ENCODE data around the gene SVOP.
"Not testable (repeated sequence)": the region's sequence is repeated elsewhere in the genome, so short reads cannot be mapped to it uniquely, and the experiment has no call there.

GRCh38 chr12:108859141-108859922 is 161.5 kb downstream of the SVOP start:
- not testable (repeated sequence) for TF ChIP-seq TAF1 (IDR thresholded peaks at IDR 0.05; ENCODE audit: low read depth, low read length); CTCF (IDR thresholded peaks at IDR 0.05; ENCODE audit: control extremely low read depth in 1 of 3, insufficient read depth in 1 of 3, low read depth in 1 of 3, low read length in 3 of 3); POLR2A (IDR thresholded peaks at IDR 0.05; ENCODE audit: control extremely low read depth in 1 of 2, low read depth in 2 of 2, low read length in 2 of 2); BRCA1 (IDR thresholded peaks at IDR 0.05; ENCODE audit: low read depth, low read length); SP2 (IDR thresholded peaks at IDR 0.05; ENCODE audit: low read length); USF2 (IDR thresholded peaks at IDR 0.05; ENCODE audit: low read length); RFX5 (IDR thresholded peaks at IDR 0.05; ENCODE audit: borderline replicate concordance, low read depth, low read length); CBX5 (IDR thresholded peaks at IDR 0.05; ENCODE audit: low read depth, low read length); HDAC6 (IDR thresholded peaks at IDR 0.05; ENCODE audit: low read depth, low read length); TBP (IDR thresholded peaks at IDR 0.05; ENCODE audit: low read depth, low read length); CHD1 (IDR thresholded peaks at IDR 0.05; ENCODE audit: low read depth, low read length)
